Adrenal gland (tissue), 12 donors: ENCODE data around the gene SSTR3. TPM values are rescaled to one million over a fixed set of nuclear protein-coding genes. Genes with fewer than 3 reads are reported as not detected.

Source experiments
- DNase-seq, 7 donors: peaks; one replicate each; pipeline ENCODE4 v3.0.0-alpha.2; 2019 to 2020
- H3K27ac ChIP-seq, 5 donors: fragments of 200-600 bp; sonication (generic) in 4 of 5; 1 replicate in 3 of 5; 2 replicates in 2 of 5; pipeline versions ENCODE4 v1.5.1 to v1.8.0; 2016 to 2020; ENCODE audit warnings: mild to moderate bottlenecking in 1 of 5
- H3K27me3 ChIP-seq: fragments of 200-600 bp; 2 replicates; pipeline ENCODE4 v1.8.0; 2021
- H3K36me3 ChIP-seq, 2 donors: fragments of 200-600 bp; replicated peaks in 1 of 2; 1 replicate in 1 of 2; 2 replicates in 1 of 2; pipeline versions ENCODE4 v1.5.1 to v1.8.0; 2018 to 2022
- H3K4me1 ChIP-seq, 2 donors: fragments of 200-600 bp; replicated peaks in 1 of 2; 1 replicate in 1 of 2; 2 replicates in 1 of 2; pipeline versions ENCODE4 v1.5.1 to v1.8.0; 2018 to 2021
- H3K4me3 ChIP-seq, 4 donors: fragments of 200-600 bp; sonication (generic) in 3 of 4; one replicate each; pipeline ENCODE4 v1.5.1; 2016 to 2018
- H3K9me3 ChIP-seq, 3 donors: fragments of 200-600 bp; sonication (generic) in 1 of 3; replicated peaks in 1 of 3; 1 replicate in 2 of 3; 2 replicates in 1 of 3; pipeline versions ENCODE4 v1.5.1 to v1.8.0; 2016 to 2021
- POLR2A ChIP-seq, 2 donors: fragments of 450-650 bp; IDR thresholded peaks; one replicate each; pipeline ENCODE4 v1.6.1; 2017; ENCODE audit warnings: antibody characterized with exemption in 2 of 2, mild to moderate bottlenecking in 2 of 2, moderate library complexity in 1 of 2
- WGBS, 4 donors: extraction: QIAGEN DNeasy Blood & Tissue Kit in 2 of 4; methylation state at CpG; one replicate each; pipeline versions ENCODE4 v1.1.5 to v1.1.7; 2013 to 2017; 5-methylcytosine and 5-hydroxymethylcytosine counted together
- intact Hi-C, 2 donors: fragments of 100-400 bp; cut with DNase I; formaldehyde crosslinking; loops; one replicate each; pipeline versions ENCODE4 v1.14.1 to v1.15.0; 2022 to 2023
- polyA plus RNA-seq, 3 donors: library from polyadenylated mRNA; stranded (reverse); fragments of 200-250 nt in 2 of 3; fragments of 350-450 nt in 1 of 3; fragmentation: Illumina TruSeq in 1 of 3; extraction: RNeasy Lipid Tissue Mini Kit (QIAGEN cat#74804) in 1 of 3; gene quantifications; one replicate each; pipeline ENCODE4 v1.2.3, GENCODE V29; 2013 to 2014
- total RNA-seq, 9 donors: library from RNA; depleted of rRNA in 4 of 9; stranded (reverse); fragments of >200 nt in 4 of 9; fragments of 120-200 nt in 1 of 9; fragmentation: NEBNext Ultra II Directional in 1 of 9; extraction: Animal tissue kit (Norgen Biotek cat#: 25700) in 1 of 9; gene quantifications; one replicate each; pipeline versions ENCODE4 v1.1.0 to v1.2.4, GENCODE V29; 2013 to 2023
- TF ChIP-seq, protein P1 (sequence below), 6 experiments: fragments of 450-650 bp in 4 of 6; fragments of 200-600 bp in 2 of 6; sonication (generic) in 1 of 6; IDR thresholded peaks; 1 replicate in 5 of 6; 2 replicates in 1 of 6; pipeline versions ENCODE4 v1.5.1 to v1.8.0; 2016 to 2021; ENCODE audit warnings: antibody characterized with exemption in 6 of 6, mild to moderate bottlenecking in 2 of 6, moderate library complexity in 1 of 6
- donor health status: healthy with polysubstance abuse.
- donor health status: Bipolar disorder and iron deficiency.
- donor health status: DM: yes; HTN: yes; CAD: no.
- donor health status: DM: no; HTN: no; CAD: no.
- donor health status: DM: no; HTN: no; CAD: no.
- donor health status: DM: yes; HTN: yes; CAD: no.

Gene SSTR3
- total and polyA plus RNA-seq, 12 donors: 0.28 to 2.0 (median 0.50) TPM; not detected in 1

DNA sequence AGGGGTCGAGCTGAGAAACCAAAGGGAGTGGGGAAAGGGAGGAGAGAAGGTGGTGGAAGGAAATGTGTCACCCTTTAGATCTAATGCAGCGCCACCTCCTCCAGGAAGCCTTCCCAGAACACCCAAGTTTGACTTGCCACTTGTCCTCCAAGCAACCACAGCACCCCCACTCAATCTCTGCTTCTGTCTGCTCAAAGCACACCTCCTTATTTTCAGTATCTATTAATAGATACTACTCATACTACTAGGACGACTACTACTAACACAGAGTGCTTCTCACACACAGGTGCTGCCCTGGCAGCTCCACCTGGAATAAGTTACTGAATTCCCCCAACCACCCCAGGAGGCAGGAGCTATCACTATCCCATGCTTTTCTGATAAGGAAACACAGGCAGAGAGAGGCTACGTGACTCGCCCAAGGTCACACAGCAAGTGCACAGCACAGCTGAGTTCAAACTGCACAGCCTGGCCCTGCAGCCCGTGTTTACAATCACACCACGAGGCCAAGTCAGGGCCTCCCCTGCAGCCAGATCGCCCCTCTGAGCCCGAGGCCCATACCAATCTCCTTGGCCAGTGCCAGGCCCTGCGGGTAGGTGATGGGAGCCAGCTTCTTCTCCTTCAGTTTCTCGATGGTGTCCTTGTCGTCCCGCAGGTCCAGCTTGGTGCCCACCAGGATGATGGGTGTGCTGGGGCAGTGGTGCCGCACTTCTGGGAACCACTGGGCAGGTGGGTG is 18.6 kb upstream of the SSTR3 start:
- H3K27me3 ChIP-seq: no peaks in the 10 kb centered on the region
- H3K36me3 ChIP-seq: no peaks in the 10 kb centered on the region
- intact Hi-C loops: no loop called here
- no peak overlapping the region for H3K4me3 ChIP-seq
- WGBS, 4 donors: 33 to 62% (median 48%) methylated on average over 13 to 14 of the region's 14 CpGs
- H3K4me1 ChIP-seq: peaks cover 14 to 27% of the 10 kb centered on the region in 2 donors
- no peaks in the 10 kb centered on the region for H3K9me3 ChIP-seq
- no peak overlapping the region for H3K27ac ChIP-seq
- TF ChIP-seq POLR2A (IDR thresholded peaks at IDR 0.05): no peak
- TF ChIP-seq, protein P1, sequence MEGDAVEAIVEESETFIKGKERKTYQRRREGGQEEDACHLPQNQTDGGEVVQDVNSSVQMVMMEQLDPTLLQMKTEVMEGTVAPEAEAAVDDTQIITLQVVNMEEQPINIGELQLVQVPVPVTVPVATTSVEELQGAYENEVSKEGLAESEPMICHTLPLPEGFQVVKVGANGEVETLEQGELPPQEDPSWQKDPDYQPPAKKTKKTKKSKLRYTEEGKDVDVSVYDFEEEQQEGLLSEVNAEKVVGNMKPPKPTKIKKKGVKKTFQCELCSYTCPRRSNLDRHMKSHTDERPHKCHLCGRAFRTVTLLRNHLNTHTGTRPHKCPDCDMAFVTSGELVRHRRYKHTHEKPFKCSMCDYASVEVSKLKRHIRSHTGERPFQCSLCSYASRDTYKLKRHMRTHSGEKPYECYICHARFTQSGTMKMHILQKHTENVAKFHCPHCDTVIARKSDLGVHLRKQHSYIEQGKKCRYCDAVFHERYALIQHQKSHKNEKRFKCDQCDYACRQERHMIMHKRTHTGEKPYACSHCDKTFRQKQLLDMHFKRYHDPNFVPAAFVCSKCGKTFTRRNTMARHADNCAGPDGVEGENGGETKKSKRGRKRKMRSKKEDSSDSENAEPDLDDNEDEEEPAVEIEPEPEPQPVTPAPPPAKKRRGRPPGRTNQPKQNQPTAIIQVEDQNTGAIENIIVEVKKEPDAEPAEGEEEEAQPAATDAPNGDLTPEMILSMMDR (IDR thresholded peaks at IDR 0.05): no peak
- DNase-seq: peak in 3 of 7 donors; percentile 19 to 43 (median 37)

GRCh38 chr22:37229805-37230672 is 17.8 kb upstream of the SSTR3 start:
- H3K4me3 ChIP-seq: no peak overlapping the region
- no peaks in the 10 kb centered on the region for H3K27me3 ChIP-seq
- H3K27ac ChIP-seq: peak overlapping the region in 2 of 5 donors; percentile 47 to 63
- TF ChIP-seq POLR2A (IDR thresholded peaks at IDR 0.05): no peak
- TF ChIP-seq, protein P1 (IDR thresholded peaks at IDR 0.05): no peak
- 5 to 46% (median 43%) methylated on average over 2 to 8 of the region's 8 CpGs for WGBS, 4 donors
- H3K4me1 ChIP-seq: peaks cover 14 to 27% of the 10 kb centered on the region in 2 donors
- intact Hi-C loops: no loop called here
- no peaks in the 10 kb centered on the region for H3K36me3 ChIP-seq
- no peaks in the 10 kb centered on the region for H3K9me3 ChIP-seq
- peak in 4 of 7 donors; percentile 37 to 60 (median 45) for DNase-seq

GRCh38 chr22:37229012-37229804 is 16.9 kb upstream of the SSTR3 start:
- DNase-seq: peak; percentile 75 to 86 (median 78)
- no peaks in the 10 kb centered on the region for H3K27me3 ChIP-seq
- H3K4me1 ChIP-seq: peaks cover 14 to 25% of the 10 kb centered on the region in 2 donors
- WGBS, 4 donors: 54 to 73% (median 65%) methylated on average over 3 to 7 of the region's 7 CpGs
- no peak overlapping the region for H3K4me3 ChIP-seq
- no peaks in the 10 kb centered on the region for H3K36me3 ChIP-seq
- TF ChIP-seq, protein P1 (IDR thresholded peaks at IDR 0.05): no peak
- no peak for TF ChIP-seq POLR2A (IDR thresholded peaks at IDR 0.05)
- intact Hi-C loops: no loop called here
- H3K9me3 ChIP-seq: no peaks in the 10 kb centered on the region
- peak overlapping the region in 2 of 5 donors; percentile 47 to 63 for H3K27ac ChIP-seq
